Measurements from ENCODE around the gene CORO1C. TPM values are rescaled to one million over a fixed set of nuclear protein-coding genes. Genes with fewer than 3 reads are reported as not detected.

Gene CORO1C
- total RNA-seq, 1 experiment from 2014 or later = 208 TPM

- POLR2A ChIA-PET (ENCODE audit: low non-redundant PET) = interaction anchor here (0.6 to 0.7 kb wide), 2 partner anchors 31 to 1351 kb away, joined by 3 to 4 read pairs; no protein-coding TSS in a partner anchor
- CTCF ChIA-PET = no interaction called here
- H3K27me3 ChIP-seq (replicated peaks; ENCODE audit: insufficient read depth, low read depth, low read length, poor library complexity) = no peaks in the 10 kb centered on the region
- no peak overlapping the region for H3K4me3 ChIP-seq (ENCODE audit: low read depth, low read length, poor library complexity, severe bottlenecking)
- no TSS peak for BruUV-seq (replicated peaks)
- no peaks in the 10 kb centered on the region for H3K9me3 ChIP-seq (ENCODE audit: low read depth, low read length, poor library complexity, severe bottlenecking)
- intact Hi-C loops (cut with micrococcal nuclease; ENCODE audit: unreplicated experiment) = no loop called here
- no peak overlapping the region for H3K27ac ChIP-seq (ENCODE audit: low read depth, low read length, poor library complexity, severe bottlenecking)
- no peaks in the 10 kb centered on the region for H3K4me1 ChIP-seq (ENCODE audit: insufficient read depth, low read length, poor library complexity, severe bottlenecking)
- no peaks in the 10 kb centered on the region for H3K36me3 ChIP-seq (ENCODE audit: insufficient read depth, low read length, poor library complexity, severe bottlenecking)
- TF ChIP-seq CTCF (conservative IDR thresholded peaks at IDR 0.05; ENCODE audit: low read depth, low read length) (no peak), EZH2 (IDR thresholded peaks at IDR 0.05; ENCODE audit: borderline replicate concordance, low read depth, low read length, poor library complexity, severe bottlenecking) (no peak)
- DNase-seq (ENCODE audit: low spot score) = no peak
These were observed 131.2 kb downstream of the CORO1C start for GRCh38 chr12:108599948-108600701.

- BruUV-seq (replicated peaks) = no TSS peak
- no peaks in the 10 kb centered on the region for H3K36me3 ChIP-seq (ENCODE audit: insufficient read depth, low read length, poor library complexity, severe bottlenecking)
- intact Hi-C loops (cut with micrococcal nuclease; ENCODE audit: unreplicated experiment) = no loop called here
- ChIA-PET CTCF (no interaction called here), POLR2A (ENCODE audit: low non-redundant PET) (no interaction called here)
- TF ChIP-seq CTCF (conservative IDR thresholded peaks at IDR 0.05; ENCODE audit: low read depth, low read length) (no peak), EZH2 (IDR thresholded peaks at IDR 0.05; ENCODE audit: borderline replicate concordance, low read depth, low read length, poor library complexity, severe bottlenecking) (no peak)
- no peak overlapping the region for H3K27ac ChIP-seq (ENCODE audit: low read depth, low read length, poor library complexity, severe bottlenecking)
- no peaks in the 10 kb centered on the region for H3K4me1 ChIP-seq (ENCODE audit: insufficient read depth, low read length, poor library complexity, severe bottlenecking)
- H3K27me3 ChIP-seq (replicated peaks; ENCODE audit: insufficient read depth, low read depth, low read length, poor library complexity) = no peaks in the 10 kb centered on the region
- H3K9me3 ChIP-seq (ENCODE audit: low read depth, low read length, poor library complexity, severe bottlenecking) = no peaks in the 10 kb centered on the region
- no peak overlapping the region for H3K4me3 ChIP-seq (ENCODE audit: low read depth, low read length, poor library complexity, severe bottlenecking)
- no peak for DNase-seq (ENCODE audit: low spot score)
These were observed 131.8 kb downstream of the CORO1C start for GRCh38 chr12:108599541-108599940.

GRCh38 chr12:108598553-108599250, 132.6 kb downstream of the CORO1C start:
- Histone ChIP-seq H3K4me3 (ENCODE audit: low read depth, low read length, poor library complexity, severe bottlenecking) (no peak overlapping the region), H3K36me3 (ENCODE audit: insufficient read depth, low read length, poor library complexity, severe bottlenecking) (no peaks in the 10 kb centered on the region), H3K27me3 (replicated peaks; ENCODE audit: insufficient read depth, low read depth, low read length, poor library complexity) (no peaks in the 10 kb centered on the region), H3K27ac (ENCODE audit: low read depth, low read length, poor library complexity, severe bottlenecking) (no peak overlapping the region), H3K9me3 (ENCODE audit: low read depth, low read length, poor library complexity, severe bottlenecking) (no peaks in the 10 kb centered on the region), H3K4me1 (ENCODE audit: insufficient read depth, low read length, poor library complexity, severe bottlenecking) (no peaks in the 10 kb centered on the region)
- ChIA-PET CTCF (interaction anchor here (0.7 kb wide), 1 partner anchor 26 kb away, joined by 3 read pairs; no protein-coding TSS in a partner anchor), POLR2A (ENCODE audit: low non-redundant PET) (no interaction called here)
- TF ChIP-seq CTCF (conservative IDR thresholded peaks at IDR 0.05; ENCODE audit: low read depth, low read length) = no peak
- TF ChIP-seq EZH2 (IDR thresholded peaks at IDR 0.05; ENCODE audit: borderline replicate concordance, low read depth, low read length, poor library complexity, severe bottlenecking) = no peak
- no TSS peak for BruUV-seq (replicated peaks)
- intact Hi-C loops (cut with micrococcal nuclease; ENCODE audit: unreplicated experiment) = no loop called here
- DNase-seq (ENCODE audit: low spot score) = no peak
